Measurements from ENCODE around the gene DMAC2L.
"Not testable (repeated sequence)": the region's sequence is repeated elsewhere in the genome, so short reads cannot be mapped to it uniquely, and the experiment has no call there.

DMAC2L gene

GRCh38 chr14:50353126-50353525, 41.0 kb downstream of the DMAC2L start:
- no peaks in the 10 kb centered on the region for H3K9me3 ChIP-seq (ENCODE audit: insufficient read depth, low read depth, low read length)
- H3K79me2 ChIP-seq (ENCODE audit: control insufficient read depth, insufficient read depth, low read length, poor library complexity): no peaks in the 10 kb centered on the region
- no peak overlapping the region for H4K12ac ChIP-seq (ENCODE audit: low read depth, low read length)
- no peak overlapping the region for H2BK12ac ChIP-seq (ENCODE audit: low read length)
- DNase-seq: peak in 1 of 2 donors; percentile 16
- H3K18ac ChIP-seq (ENCODE audit: low read length): no peak overlapping the region
- no peak overlapping the region for H2BK5ac ChIP-seq (ENCODE audit: low read depth, low read length, poor library complexity)
- H2AK5ac ChIP-seq (ENCODE audit: low read length): no peak overlapping the region
- no peaks in the 10 kb centered on the region for H3K79me1 ChIP-seq (ENCODE audit: low read length)
- H4K91ac ChIP-seq (ENCODE audit: low read depth, low read length): no peak overlapping the region
- H3K23ac ChIP-seq (ENCODE audit: low read length): no peak overlapping the region
- H3K4me1 ChIP-seq (ENCODE audit: control insufficient read depth in 1 of 2, insufficient read depth in 2 of 2, low read length in 2 of 2): no peaks in the 10 kb centered on the region
- no peak overlapping the region for H3K4ac ChIP-seq (ENCODE audit: low read depth, low read length)
- no peaks in the 10 kb centered on the region for H3K36me3 ChIP-seq (ENCODE audit: control insufficient read depth in 1 of 2, insufficient read depth in 2 of 2, low read length in 2 of 2)
- no CpG with 5 or more reads among the region's 4 CpGs for WGBS (ENCODE audit: extremely low coverage, insufficient coverage, insufficient read length)
- no peak overlapping the region for H2BK120ac ChIP-seq (ENCODE audit: insufficient read depth, low read length, poor library complexity)
- H3K4me3 ChIP-seq (ENCODE audit: low read depth, low read length): no peak overlapping the region
- H2AFZ ChIP-seq (ENCODE audit: insufficient read depth, low read length, poor library complexity): no peak overlapping the region
- H3K27ac ChIP-seq (ENCODE audit: low read depth, low read length): no peak overlapping the region
- no peak overlapping the region for H3K4me2 ChIP-seq (ENCODE audit: low read length)
- H3K27me3 ChIP-seq (ENCODE audit: insufficient read depth, low read length): no peaks in the 10 kb centered on the region
- H3K9ac ChIP-seq (ENCODE audit: low read length): no peak overlapping the region
- no peak overlapping the region for H4K8ac ChIP-seq (ENCODE audit: low read depth, low read length)
- H3K14ac ChIP-seq (ENCODE audit: low read length): no peak overlapping the region

- no peak overlapping the region for H3K4ac ChIP-seq (ENCODE audit: low read depth, low read length)
- H3K4me3 ChIP-seq (ENCODE audit: low read depth, low read length): no peak overlapping the region
- no peak overlapping the region for H3K27ac ChIP-seq (ENCODE audit: low read depth, low read length)
- no peak overlapping the region for H3K14ac ChIP-seq (ENCODE audit: low read length)
- H2BK120ac ChIP-seq (ENCODE audit: insufficient read depth, low read length, poor library complexity): no peak overlapping the region
- no peak overlapping the region for H3K23ac ChIP-seq (ENCODE audit: low read length)
- H4K8ac ChIP-seq (ENCODE audit: low read depth, low read length): no peak overlapping the region
- no peaks in the 10 kb centered on the region for H3K27me3 ChIP-seq (ENCODE audit: insufficient read depth, low read length)
- no peak overlapping the region for H3K18ac ChIP-seq (ENCODE audit: low read length)
- H3K36me3 ChIP-seq (ENCODE audit: control insufficient read depth in 1 of 2, insufficient read depth in 2 of 2, low read length in 2 of 2): no peaks in the 10 kb centered on the region
- H3K9ac ChIP-seq (ENCODE audit: low read length): no peak overlapping the region
- no CpG with 5 or more reads among the region's 1 CpG for WGBS (ENCODE audit: extremely low coverage, insufficient coverage, insufficient read length)
- no peak overlapping the region for H3K4me2 ChIP-seq (ENCODE audit: low read length)
- no peak overlapping the region for H4K91ac ChIP-seq (ENCODE audit: low read depth, low read length)
- no peak overlapping the region for H2BK12ac ChIP-seq (ENCODE audit: low read length)
- no peaks in the 10 kb centered on the region for H3K4me1 ChIP-seq (ENCODE audit: control insufficient read depth in 1 of 2, insufficient read depth in 2 of 2, low read length in 2 of 2)
- H2AK5ac ChIP-seq (ENCODE audit: low read length): no peak overlapping the region
- no peak overlapping the region for H4K12ac ChIP-seq (ENCODE audit: low read depth, low read length)
- no peaks in the 10 kb centered on the region for H3K9me3 ChIP-seq (ENCODE audit: insufficient read depth, low read depth, low read length)
- no peaks in the 10 kb centered on the region for H3K79me1 ChIP-seq (ENCODE audit: low read length)
- DNase-seq: no peak
- H3K79me2 ChIP-seq (ENCODE audit: control insufficient read depth, insufficient read depth, low read length, poor library complexity): no peaks in the 10 kb centered on the region
- H2BK5ac ChIP-seq (ENCODE audit: low read depth, low read length, poor library complexity): no peak overlapping the region
- no peak overlapping the region for H2AFZ ChIP-seq (ENCODE audit: insufficient read depth, low read length, poor library complexity)
These were observed 42.4 kb downstream of the DMAC2L start for GRCh38 chr14:50354527-50354926.

- Histone ChIP-seq H2BK12ac (ENCODE audit: low read length) (no peak overlapping the region), H4K91ac (ENCODE audit: low read depth, low read length) (no peak overlapping the region), H3K14ac (ENCODE audit: low read length) (no peak overlapping the region), H2AFZ (ENCODE audit: insufficient read depth, low read length, poor library complexity) (no peak overlapping the region), H3K4me1 (ENCODE audit: control insufficient read depth in 1 of 2, insufficient read depth in 2 of 2, low read length in 2 of 2) (no peaks in the 10 kb centered on the region), H4K8ac (ENCODE audit: low read depth, low read length) (no peak overlapping the region), H3K4me2 (ENCODE audit: low read length) (no peak overlapping the region), H2BK5ac (ENCODE audit: low read depth, low read length, poor library complexity) (no peak overlapping the region), H3K27me3 (ENCODE audit: insufficient read depth, low read length) (no peaks in the 10 kb centered on the region), H3K9ac (ENCODE audit: low read length) (no peak overlapping the region), H4K12ac (ENCODE audit: low read depth, low read length) (no peak overlapping the region), H3K23ac (ENCODE audit: low read length) (no peak overlapping the region), H2BK120ac (ENCODE audit: insufficient read depth, low read length, poor library complexity) (no peak overlapping the region), H2AK5ac (ENCODE audit: low read length) (no peak overlapping the region), H3K4me3 (ENCODE audit: low read depth, low read length) (no peak overlapping the region), H3K36me3 (ENCODE audit: control insufficient read depth in 1 of 2, insufficient read depth in 2 of 2, low read length in 2 of 2) (no peaks in the 10 kb centered on the region), H3K79me2 (ENCODE audit: control insufficient read depth, insufficient read depth, low read length, poor library complexity) (no peaks in the 10 kb centered on the region), H3K9me3 (ENCODE audit: insufficient read depth, low read depth, low read length) (no peaks in the 10 kb centered on the region), H3K79me1 (ENCODE audit: low read length) (no peaks in the 10 kb centered on the region), H3K27ac (ENCODE audit: low read depth, low read length) (no peak overlapping the region), H3K4ac (ENCODE audit: low read depth, low read length) (no peak overlapping the region), H3K18ac (ENCODE audit: low read length) (no peak overlapping the region)
- no peak for DNase-seq
- no CpG with 5 or more reads among the region's 1 CpG for WGBS (ENCODE audit: extremely low coverage, insufficient coverage, insufficient read length)
These were observed 43.6 kb downstream of the DMAC2L start for GRCh38 chr14:50355692-50356091.

GRCh38 chr14:50356283-50356682, 44.2 kb downstream of the DMAC2L start:
- H4K12ac ChIP-seq (ENCODE audit: low read depth, low read length); H2AFZ ChIP-seq (ENCODE audit: insufficient read depth, low read length, poor library complexity); H3K9ac ChIP-seq (ENCODE audit: low read length); H3K14ac ChIP-seq (ENCODE audit: low read length); H3K4me2 ChIP-seq (ENCODE audit: low read length); H3K79me1 ChIP-seq (ENCODE audit: low read length); H3K4me1 ChIP-seq (ENCODE audit: control insufficient read depth in 1 of 2, insufficient read depth in 2 of 2, low read length in 2 of 2); H3K18ac ChIP-seq (ENCODE audit: low read length); H3K79me2 ChIP-seq (ENCODE audit: control insufficient read depth, insufficient read depth, low read length, poor library complexity); H3K23ac ChIP-seq (ENCODE audit: low read length); H3K27me3 ChIP-seq (ENCODE audit: insufficient read depth, low read length); H2AK5ac ChIP-seq (ENCODE audit: low read length); H3K4ac ChIP-seq (ENCODE audit: low read depth, low read length); H4K8ac ChIP-seq (ENCODE audit: low read depth, low read length); H2BK5ac ChIP-seq (ENCODE audit: low read depth, low read length, poor library complexity); H3K36me3 ChIP-seq (ENCODE audit: control insufficient read depth in 1 of 2, insufficient read depth in 2 of 2, low read length in 2 of 2); H4K91ac ChIP-seq (ENCODE audit: low read depth, low read length); H2BK120ac ChIP-seq (ENCODE audit: insufficient read depth, low read length, poor library complexity); DNase-seq; H3K27ac ChIP-seq (ENCODE audit: low read depth, low read length); H3K4me3 ChIP-seq (ENCODE audit: low read depth, low read length); H3K9me3 ChIP-seq (ENCODE audit: insufficient read depth, low read depth, low read length); H2BK12ac ChIP-seq (ENCODE audit: low read length): not testable (repeated sequence)
- WGBS (ENCODE audit: extremely low coverage, insufficient coverage, insufficient read length): no CpG with 5 or more reads among the region's 3 CpGs
